ENCODE data around the gene SPATA31A1. TPM values are rescaled to one million over a fixed set of nuclear protein-coding genes. Genes with fewer than 3 reads are reported as not detected.
"Not testable (repeated sequence)": the region's sequence is repeated elsewhere in the genome, so short reads cannot be mapped to it uniquely, and the experiment has no call there.

The SPATA31A1 gene
- total and polyA plus RNA-seq, 2 of the 8 experiments (the other 6 are each of a cell fraction or from before 2014, with no cell fraction given) = 0.07 to 0.11 TPM

DNA sequence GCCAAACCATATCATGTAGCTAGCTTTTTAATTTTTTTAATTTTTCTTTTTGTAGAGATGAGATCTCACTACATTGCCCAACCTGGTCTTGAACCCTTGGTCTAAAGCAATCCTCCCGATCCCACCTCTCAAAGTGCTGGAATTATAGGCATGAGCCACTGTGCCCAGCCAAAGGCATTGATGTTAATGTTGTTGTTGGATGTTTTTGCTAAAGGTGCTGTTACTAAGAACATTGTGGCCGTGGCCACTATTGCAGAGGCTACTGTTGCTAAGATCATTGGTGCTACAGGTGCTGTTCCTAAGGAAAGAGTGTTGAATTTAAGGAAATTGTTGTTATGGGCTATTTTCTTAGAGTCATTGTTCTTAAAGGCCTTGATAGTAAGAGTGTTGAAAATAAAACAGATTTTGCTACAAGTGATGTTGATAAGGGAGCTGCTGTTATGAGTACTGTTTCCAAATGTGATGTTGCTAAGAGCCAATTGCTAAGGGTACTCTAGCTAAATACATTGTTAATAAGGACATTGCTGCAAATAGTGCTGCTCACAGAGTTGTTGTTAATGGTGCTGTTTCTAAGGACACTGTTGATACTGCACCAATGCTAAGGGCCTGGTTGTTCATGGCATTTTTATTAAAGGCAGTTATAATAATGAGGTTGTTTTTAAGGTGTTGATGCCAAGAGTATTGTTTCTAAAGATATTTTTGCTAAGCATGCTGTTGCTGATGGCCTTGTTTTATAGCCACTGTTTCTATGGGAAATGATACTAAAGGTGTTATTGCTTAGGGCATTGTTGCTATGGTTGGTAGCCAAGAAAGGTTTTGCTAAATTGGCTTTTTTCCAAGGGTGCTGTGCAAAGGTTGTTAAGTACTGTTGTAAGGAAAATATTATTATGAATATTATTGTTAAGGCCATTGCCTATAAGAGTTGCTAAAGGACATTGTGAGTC lies 52.1 kb downstream of the SPATA31A1 start:
- CTCF ChIA-PET (ENCODE audit: partially characterized antibody); H3K27me3 ChIP-seq (replicated peaks in 1 of 4; ENCODE audit: control insufficient read depth in 3 of 4, extremely low read depth in 1 of 4, insufficient read depth in 3 of 4, low read length in 3 of 4); FAIRE-seq; H4K20me1 ChIP-seq (replicated peaks in 1 of 2; ENCODE audit: control insufficient read depth in 1 of 2, insufficient read depth in 2 of 2, low read length in 2 of 2); H3K23ac ChIP-seq (ENCODE audit: insufficient read length); H4K8ac ChIP-seq (ENCODE audit: extremely low read depth, insufficient read depth, low read length); H2BK12ac ChIP-seq (ENCODE audit: low read depth, low read length); H4K5ac ChIP-seq (ENCODE audit: insufficient read length, low read depth, low read length); POLR2A ChIA-PET (ENCODE audit: partially characterized antibody); H3K4me2 ChIP-seq (ENCODE audit: insufficient read depth in 1 of 2, low read depth in 2 of 2, low read length in 2 of 2); H2BK120ac ChIP-seq (replicated peaks; ENCODE audit: low read depth, low read length); H3K79me1 ChIP-seq (ENCODE audit: low read depth, low read length); H3K9me3 ChIP-seq (ENCODE audit: insufficient read depth in 2 of 2, low read depth in 1 of 2, low read length in 1 of 2); H3K36me3 ChIP-seq (ENCODE audit: control insufficient read depth in 2 of 4, insufficient read depth in 4 of 4, low read length in 3 of 4); H2AK5ac ChIP-seq (ENCODE audit: low read depth, low read length); H2AFZ ChIP-seq (ENCODE audit: low read length); DNase-seq (ENCODE audit: low read depth in 1 of 2, low spot score in 2 of 2); H3K4ac ChIP-seq (replicated peaks; ENCODE audit: insufficient read length, low read depth, low read length); H3K79me2 ChIP-seq (ENCODE audit: control insufficient read depth in 1 of 2, insufficient read depth in 2 of 2, low read length in 2 of 2); H3K56ac ChIP-seq (replicated peaks; ENCODE audit: insufficient read length, low read depth, low read length); H3K18ac ChIP-seq (ENCODE audit: extremely low read depth, low read length); H3K27ac ChIP-seq (ENCODE audit: low read depth, low read length); H3K9ac ChIP-seq (replicated peaks in 1 of 4; ENCODE audit: extremely low read depth in 1 of 4, low read depth in 3 of 4, low read length in 3 of 4); H2BK20ac ChIP-seq (ENCODE audit: low read length); H3K4me3 ChIP-seq (ENCODE audit: extremely low read depth in 1 of 4, insufficient read depth in 2 of 4, low read depth in 3 of 4, low read length in 4 of 4); H3K4me1 ChIP-seq (replicated peaks in 1 of 4; ENCODE audit: control insufficient read depth in 3 of 4, insufficient read depth in 4 of 4, low read length in 3 of 4); H2BK15ac ChIP-seq (ENCODE audit: low read length); H3K14ac ChIP-seq (ENCODE audit: insufficient read length); H4K91ac ChIP-seq (replicated peaks; ENCODE audit: insufficient read length, low read length); H2BK5ac ChIP-seq (ENCODE audit: low read depth, low read length); H3K23me2 ChIP-seq (ENCODE audit: low read depth, low read length): not testable (repeated sequence)
- 83% methylated on average over 1 of the region's 2 CpGs; no CpG with 5 or more reads in 1 of the 2 experiments for WGBS, 2 experiments (ENCODE audit: extremely low coverage in 1 of 2, insufficient coverage in 1 of 2, insufficient read length in 1 of 2, insufficient replicate concordance in 2 of 2, low coverage in 1 of 2, low lambda C conversion rate in 2 of 2, missing lambda C conversion rate in 1 of 2)
